GM21576 (cell line): ENCODE results near the gene CLK3.
"Not testable (repeated sequence)": the region's sequence is repeated elsewhere in the genome, so short reads cannot be mapped to it uniquely, and the experiment has no call there.

ENCODE experiments used
- ATAC-seq: cut with Tn5 transposase; IDR thresholded peaks from one replicate; pipeline ENCODE4 v1.9.1; 2021; ENCODE audit warnings: mild to moderate bottlenecking, moderate library complexity; ENCODE audit not compliant: unreplicated experiment

The CLK3 gene

DNA sequence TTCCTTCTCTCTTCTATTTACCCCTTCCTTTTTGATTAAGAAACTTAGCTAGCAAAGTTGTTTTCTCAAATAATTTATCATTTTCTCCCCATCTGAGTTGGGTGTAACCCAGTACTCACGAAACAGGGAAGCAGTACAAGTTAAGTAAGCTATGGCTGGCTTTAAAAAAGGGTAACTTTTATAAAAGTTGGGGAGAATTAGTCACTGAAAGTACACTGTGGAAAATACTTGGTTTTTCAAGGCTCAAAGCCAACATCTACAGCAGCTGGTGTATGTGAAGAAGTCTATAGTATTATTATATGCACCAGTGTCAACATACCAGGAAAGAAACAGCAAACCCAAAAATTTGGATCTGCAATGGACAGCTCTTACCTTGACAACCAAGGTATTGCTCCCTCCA is 25.5 kb downstream of the CLK3 start:
- no peak for ATAC-seq

DNA sequence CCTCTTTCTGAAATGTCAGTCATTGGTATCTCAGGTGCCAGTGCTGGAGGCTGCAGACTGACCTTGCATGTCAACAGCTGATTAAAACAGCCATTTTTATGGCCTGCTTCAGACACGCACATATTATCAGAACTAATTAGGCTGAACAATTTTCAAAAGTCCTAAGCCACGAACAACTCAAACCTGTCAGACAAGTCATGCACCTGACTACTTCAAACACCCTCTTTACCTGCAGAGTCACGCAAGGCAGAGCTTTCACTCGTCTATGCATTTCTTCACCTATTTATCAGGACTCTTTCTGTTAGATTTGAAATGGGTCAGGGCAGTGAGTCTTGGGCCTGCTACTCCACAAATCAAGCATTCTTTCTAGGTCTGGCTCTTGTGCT is 26.7 kb downstream of the CLK3 start:
- ATAC-seq, result no peak

DNA sequence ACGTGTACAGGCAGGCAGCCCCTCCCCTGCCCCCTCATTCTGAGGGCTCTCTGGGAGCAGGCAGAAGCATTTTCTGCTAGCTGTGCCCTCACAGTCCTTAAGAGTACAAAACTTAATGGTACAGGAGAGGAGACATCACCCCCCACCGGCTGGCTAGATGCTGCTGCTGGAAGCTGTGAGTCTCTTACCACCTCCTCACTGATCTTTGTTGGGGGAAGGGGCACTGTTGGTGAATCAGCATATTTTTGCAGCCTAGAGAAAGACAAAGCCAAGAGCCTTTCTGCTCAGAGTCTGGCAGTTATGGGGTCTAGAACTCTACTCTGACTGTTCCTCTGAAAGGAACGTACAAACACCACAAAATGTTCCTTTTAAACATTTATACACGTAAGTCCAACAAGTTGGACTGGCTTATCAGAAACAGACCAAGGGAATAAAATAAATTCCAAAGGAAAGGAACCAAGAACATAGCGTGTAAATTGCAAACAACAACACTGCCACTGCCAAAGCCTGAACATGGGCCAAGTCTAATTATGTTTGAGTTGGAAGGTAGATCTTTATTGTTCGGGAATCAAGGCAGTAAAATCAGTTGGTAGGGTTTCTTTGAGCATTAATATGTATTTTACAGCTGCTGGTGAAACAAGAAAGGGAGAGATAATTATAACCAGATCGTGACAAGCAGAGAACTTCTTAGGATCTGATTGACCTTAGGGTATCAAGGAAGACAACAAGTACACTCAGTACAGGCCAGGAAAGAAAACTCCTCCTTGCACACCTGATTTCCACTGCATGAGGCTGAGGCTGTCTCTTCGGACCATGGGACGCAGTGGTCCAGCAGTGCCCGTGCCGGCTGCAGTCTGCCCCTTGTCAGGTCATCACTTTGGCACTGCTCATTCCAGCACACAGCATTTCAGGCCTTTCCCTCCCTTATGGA is 27.4 kb downstream of the CLK3 start:
- ATAC-seq, result no peak

DNA sequence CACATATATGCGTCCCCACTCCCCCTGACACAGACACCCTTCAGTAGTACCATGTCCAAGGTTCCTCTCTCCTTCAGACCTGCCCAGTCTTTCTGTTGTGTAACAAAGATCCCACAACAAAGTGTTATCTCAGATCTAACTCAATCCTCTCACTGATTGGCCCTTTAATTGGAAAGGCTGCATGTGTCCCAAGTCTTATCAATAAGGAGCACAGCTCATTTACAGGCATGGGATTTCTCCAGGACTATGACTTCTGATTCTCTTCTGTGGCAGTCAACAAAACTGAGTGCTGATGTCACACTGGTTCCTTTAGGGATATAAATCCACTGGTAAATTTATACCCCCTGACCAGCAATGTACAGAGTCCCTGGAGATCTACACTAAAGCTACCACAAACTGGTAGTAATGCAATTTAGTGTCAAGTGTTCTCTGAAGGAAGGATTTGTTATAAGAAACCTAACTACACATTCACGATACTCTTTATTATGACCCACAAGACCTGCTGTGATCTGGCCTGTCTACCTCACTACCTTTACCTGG is 28.1 kb downstream of the CLK3 start:
- no peak for ATAC-seq

DNA sequence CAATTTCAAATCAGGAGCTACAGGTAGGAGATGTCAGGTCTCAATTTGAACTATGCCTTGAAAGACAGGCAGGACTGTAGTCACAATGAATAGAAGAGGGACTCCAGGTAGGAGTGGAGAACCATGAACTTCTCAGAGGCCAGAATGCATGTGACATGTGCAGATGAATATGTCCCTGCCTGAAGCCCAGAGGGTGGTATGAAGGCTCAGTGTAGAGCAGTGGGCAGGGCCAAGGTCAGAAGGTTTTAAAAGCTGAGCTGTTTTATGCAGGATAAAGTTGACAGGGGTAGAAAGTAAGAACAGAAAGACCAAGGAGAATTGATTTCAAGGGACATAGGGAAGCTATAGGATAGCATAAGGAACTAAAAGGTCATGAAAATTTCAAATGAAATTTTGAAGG is 30.8 kb downstream of the CLK3 start:
- no peak for ATAC-seq

DNA sequence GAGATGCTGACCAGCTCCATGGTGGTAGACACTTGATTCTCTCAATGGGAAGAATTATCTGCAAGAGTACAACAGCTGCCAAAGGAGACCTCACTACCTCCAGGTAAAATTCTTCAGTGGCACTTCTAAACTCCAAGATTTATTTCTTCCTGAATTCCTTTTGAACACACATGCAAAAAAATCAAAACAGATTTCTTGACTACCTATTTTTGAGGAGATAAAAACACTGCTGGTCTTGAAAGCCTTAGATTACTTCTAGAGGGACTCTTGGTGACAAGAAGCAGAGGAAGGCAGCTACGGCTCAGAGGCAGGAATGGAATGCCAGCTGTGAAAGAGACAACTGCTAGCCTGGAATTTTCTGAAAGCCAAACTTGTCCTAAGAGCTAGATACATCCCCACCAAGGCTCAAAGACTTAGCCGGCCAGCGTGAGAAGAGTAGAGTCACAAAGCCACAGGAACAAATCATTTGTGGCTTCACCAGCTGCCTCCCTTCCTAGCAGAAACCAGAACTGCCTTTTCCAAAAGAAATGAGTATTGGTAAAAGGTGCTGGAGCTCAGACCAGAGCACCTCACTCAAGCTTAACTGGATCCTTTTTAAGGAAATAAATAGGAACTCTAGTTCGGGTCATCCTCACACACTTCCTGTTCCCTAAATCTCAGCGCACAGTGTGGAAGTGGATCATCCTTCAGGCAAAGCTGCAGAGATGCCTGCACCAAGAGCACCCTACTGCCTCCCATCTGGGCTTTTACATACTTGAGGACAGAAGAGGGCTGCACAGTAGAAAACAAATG is 32.6 kb downstream of the CLK3 start:
- ATAC-seq, result no peak

DNA sequence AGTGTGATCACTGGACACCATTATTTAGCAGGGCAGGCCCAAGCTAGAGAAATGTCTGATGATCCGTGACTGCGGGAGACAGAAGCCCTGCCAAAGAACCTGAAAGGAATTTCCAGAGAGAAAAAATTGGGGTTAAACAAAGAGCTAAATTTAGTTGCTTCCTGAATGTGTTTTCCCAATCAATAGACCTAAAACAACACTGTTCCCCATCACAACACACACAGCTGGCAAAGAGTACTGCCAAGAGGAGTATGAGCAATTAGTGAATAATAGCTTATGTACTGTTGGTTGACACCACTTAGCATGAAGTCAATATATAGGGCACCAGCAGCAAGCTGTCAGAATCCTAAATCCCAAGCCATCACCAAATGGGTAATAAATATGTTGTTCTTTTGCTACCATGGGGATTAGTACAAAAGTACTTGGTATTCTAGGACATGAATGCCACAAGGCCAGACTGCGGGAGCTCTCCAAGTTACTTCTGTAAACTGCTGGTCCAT is 35.7 kb downstream of the CLK3 start:
- ATAC-seq, result no peak

DNA sequence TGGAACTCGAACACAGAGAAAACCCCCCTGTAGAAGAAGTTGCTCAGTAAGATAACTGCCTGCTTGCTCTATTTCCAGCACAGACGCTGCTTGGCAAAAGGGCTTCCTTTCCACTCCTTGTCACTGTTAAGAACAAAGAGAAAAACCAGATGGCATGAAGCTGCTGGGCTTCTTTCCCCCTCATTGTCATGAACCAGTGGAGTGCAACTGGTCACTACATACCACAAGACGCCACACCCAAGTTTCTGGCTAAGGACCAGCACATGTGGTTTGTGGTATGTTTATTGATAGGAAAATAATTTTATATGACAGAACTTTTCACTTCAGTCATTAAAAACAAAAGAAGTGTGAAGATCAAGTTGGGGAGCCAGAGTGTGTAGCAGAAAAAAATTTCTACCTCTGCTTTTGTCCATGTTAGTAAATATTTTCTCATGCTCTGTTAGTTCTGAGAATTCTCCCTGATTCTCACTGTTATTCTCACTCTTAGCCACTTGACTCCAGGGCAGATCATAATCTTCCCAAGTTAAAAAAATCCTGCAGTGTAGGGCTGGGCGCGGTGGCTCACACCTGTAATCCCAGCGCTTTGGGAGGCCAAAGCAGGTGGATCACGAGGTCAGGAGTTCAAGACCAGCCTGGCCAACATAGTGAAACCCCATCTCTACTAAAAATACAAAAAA is 37.9 kb downstream of the CLK3 start:
- ATAC-seq, result no peak

DNA sequence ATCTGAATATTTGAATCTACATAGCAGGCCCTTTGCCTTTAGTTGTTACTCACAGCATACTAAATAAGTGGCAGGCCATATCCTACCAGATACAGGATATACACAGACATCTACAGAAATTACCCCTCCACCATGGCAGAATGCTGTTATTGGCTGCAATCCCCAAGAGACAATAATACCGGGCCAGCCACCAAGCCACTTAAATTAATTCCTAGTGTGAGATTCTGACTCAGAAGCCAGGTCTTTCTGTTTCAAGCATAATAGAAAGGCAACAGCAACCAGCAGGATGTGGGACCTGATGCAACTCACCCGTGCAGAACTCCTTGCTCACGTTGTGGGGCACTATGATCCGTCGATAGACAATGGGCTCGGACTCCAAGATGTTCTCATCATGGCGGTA is 39.8 kb downstream of the CLK3 start:
- no peak for ATAC-seq

DNA sequence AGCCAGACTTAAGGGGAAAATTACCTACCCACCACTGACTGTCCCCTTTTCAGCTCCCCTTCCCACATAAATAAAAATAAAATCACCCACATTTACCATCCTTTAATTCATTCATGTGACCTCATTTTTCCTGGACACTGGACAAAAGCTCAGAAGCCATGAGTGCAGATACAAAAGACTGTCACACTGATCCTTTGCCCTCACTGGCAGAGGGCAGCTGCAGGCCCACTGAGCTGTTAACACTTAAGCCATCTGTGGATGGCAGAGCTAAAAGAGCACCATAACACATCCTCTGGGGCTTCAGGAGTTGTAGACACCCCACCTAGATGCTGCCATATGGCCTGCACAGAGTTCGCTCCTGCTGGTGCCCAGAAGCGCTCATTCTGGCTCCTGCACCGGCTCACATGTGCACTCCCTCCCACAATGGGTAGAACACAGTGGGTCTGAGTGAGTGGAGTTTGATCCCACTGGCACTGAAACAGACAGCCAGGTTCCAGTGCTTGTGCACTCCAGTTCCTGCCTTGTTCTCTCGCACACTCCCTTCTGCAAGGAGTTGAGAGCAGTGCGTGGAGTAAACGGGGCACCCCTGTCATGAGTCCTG is 41.4 kb downstream of the CLK3 start:
- no peak for ATAC-seq

DNA sequence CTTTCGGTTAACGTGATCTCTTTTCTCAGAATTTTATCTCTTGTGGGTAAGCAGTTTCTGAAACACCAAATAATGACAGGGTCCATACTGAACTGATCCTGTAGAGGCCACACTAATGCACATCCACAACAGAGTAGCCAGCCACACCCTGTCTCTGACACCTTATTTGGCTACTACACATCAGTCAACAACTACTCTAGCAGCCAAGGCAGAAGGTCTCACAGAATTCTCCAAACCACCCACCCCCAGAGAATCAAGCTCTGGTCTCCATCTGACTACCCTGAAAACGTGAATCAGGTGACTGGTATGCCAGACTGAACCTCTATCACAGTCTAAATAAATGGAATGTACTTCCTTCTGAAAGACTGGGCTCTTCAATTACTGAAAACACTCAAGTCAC is 42.2 kb downstream of the CLK3 start:
- no peak for ATAC-seq

DNA sequence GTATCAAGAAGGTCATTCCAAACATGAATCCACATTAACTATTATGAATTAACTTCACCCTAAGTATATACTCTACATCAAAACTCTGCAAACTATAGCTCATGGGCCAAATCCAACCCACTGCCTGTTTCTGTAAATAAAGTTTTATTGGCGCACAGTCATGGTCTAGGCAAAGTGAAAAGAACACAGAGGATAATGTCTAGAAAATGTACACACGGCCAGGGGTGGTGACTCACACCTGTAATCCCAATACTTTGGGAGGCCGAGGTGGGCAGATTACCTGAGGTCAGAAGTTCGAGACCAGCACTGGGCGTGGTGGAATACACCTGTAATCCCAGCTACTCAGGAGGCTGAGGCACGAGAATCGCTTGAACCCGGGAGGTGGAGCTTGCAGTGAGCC is 45.6 kb downstream of the CLK3 start:
- ATAC-seq, result not testable (repeated sequence)

DNA sequence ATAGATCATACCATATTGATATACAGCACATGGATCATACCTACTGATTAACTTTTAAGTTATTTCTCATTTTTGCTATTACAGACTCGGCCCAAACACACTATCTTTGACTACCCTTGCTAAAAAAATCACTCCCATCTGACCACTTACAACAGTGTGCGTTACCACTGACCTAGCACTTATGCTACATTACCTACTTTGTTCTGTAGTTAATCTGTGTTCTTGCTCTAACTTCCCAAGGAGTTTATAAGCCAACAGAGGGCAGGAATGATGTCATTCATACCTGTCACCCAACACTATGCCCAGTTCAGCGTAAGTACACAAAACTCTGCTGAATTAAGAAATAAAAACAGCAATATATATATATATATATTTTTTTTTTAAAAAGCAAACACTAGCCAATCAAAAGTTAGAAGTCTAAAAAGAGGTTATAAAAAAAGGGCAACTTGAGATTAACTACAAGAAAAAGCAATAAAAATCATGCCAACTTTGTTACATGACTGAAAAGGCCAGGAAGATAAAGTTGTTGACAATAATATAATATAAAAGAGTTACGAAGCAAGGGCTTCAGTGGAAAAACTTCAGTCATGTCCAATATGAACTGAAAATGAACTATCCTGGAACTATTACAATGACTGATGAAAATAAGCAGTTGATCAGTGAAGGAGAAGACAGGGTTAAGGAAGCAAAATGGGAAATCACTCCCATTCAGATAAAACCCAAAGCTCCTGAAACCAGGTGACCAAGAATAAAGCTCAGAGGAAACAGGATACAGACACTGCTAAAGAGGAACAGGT is 46.6 kb downstream of the CLK3 start:
- ATAC-seq, result no peak

DNA sequence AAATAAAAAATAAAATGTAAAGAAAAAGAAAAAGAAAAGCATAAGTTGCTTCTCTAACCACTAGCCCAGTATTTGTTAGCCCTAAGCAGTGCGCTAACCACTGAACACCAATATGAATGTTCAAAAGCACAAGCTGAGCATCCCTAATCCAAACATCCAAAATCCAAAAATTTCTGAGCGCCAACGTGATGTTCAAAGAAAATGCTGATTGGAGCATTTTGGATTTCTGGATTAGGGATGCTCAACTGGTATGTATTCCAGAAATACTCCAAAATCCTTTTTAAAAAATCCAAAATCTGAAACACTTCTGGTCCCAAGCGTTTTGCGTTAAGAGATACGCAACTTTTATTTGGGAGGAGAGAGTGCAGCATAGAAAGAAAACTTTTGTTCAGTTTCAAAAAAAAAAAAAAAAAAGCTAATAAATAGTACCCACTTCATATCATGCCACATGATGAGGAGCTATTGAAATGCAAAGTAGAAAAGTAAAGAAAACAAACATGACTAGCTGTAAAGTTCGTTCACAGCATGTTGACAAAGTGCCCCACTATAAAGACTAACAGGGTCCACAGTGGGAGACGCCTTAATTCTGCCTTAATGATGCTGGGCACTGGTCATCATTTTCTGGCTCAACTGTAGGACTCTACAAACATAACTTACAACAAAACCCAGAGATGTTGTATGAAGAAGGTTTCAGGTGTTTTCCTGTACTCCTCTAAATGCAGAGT is 47.8 kb downstream of the CLK3 start:
- ATAC-seq, result no peak

DNA sequence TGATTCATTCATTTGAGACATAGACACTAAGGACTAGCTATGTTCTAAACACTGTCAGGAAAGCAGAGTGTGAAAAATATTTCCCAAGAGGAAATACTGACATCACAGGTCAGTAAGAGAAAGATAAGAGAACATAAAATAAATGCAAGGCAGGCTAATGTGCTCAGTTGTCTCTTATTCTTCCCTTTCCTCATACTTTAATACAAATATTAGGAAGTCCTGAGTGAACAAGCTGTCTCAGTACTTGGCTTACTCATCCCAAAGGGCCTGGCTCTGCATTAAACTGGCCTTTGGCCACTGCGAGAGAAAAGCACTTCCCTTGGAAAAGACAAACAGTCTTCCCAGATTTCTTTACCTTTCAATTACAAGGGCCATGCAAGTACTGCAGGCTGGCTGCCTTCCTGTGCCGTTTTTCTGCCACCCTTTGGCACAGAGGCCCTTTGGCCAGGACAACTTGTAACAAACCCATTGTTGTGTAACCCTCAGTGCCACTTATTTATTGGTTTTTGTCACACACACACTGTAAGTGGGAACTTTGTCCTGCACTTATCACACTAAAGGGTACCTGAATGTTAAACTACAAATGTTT is 48.5 kb downstream of the CLK3 start:
- no peak for ATAC-seq

DNA sequence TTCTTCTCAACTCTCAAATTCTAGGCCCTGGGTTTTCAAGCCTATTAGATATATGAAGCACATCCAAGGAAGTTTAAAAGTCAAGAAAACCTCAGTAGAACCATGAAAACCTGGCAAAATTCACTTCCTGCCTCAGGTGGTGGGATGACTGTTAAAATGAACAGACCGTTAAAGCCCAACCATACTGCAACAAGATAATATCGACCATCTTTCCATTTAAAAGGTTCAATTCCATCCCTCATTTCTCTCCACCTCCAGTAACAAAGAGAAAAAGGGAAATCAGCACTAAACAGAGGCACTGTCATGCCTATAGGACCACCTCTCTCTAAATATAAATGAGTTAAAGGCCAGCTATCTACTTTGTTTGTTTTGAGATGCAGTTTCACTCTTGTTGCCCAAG is 49.0 kb downstream of the CLK3 start:
- no peak for ATAC-seq

DNA sequence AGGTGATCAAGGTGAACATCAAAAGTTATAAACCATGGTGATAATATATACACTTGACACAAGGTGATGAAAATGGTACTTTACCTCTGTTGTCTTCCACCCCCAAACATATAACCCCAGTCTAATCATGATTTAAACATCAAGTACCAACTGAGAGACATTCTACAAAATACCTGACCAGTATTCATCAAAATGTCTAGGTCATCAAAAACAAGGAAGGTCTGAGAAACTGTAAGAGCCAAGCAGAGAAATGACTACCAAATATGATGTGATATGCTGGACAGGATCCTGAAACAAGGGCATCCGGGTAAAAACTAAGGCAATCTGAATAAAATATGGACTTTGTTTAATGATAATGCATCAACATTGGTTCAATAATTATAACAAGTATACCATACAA is 52.3 kb downstream of the CLK3 start:
- no peak for ATAC-seq

DNA sequence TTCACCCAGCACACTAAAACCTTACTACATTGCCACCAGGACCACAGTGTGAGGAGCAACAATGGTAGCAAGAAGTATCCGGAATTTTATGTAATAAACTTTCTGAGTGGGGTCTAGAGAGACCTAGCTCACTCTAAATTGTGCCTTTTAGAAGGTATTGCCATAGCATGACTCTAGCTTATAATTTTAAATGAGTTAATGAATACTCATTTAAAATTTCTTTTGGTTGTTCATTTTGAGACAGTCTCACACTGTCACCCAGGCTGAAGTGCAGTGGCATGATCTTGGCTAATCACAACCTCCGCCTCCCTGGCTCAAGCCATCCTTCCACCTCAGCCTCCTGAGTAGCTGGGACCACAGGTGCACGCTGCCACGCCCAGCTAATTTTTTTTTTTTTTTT is 54.0 kb downstream of the CLK3 start:
- ATAC-seq, result no peak

DNA sequence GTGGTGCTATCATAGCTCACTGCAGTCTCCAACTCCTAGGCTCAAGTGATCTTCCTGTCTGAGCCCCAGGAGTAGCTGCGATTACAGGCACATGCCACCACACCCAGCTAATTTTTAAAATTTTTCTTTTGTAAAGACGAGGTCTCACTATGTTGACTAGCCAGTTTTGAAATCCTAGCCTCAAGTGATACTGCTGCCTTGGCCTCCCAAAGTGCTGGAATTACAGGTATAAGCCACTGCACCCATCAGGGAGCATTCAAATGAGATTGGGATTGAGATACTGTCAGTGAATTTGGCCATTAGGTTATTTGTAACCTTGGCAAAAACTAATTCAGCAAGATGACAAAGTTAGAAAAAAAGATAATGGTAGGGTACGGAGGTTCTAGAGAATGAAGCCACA is 58.5 kb downstream of the CLK3 start:
- ATAC-seq, result no peak
